Occipital lobe (tissue), 2 donors: Measurements from ENCODE around the gene SLC7A6OS. TPM values are rescaled to one million over a fixed set of nuclear protein-coding genes. Genes with fewer than 3 reads are reported as not detected.
"Not testable (repeated sequence)": the region's sequence is repeated elsewhere in the genome, so short reads cannot be mapped to it uniquely, and the experiment has no call there.

Source experiments
- DNase-seq: peaks from one replicate; lab custom pipeline; 2025; lab: John Stamatoyannopoulos, UW
- total RNA-seq: library from RNA; depleted of rRNA; stranded (reverse); fragments of >200 nt; gene quantifications from one replicate; pipeline ENCODE4 v1.2.3, GENCODE V29; 2014

SLC7A6OS gene
- total RNA-seq, 1 donor from 2014 or later, result 12.8 TPM

DNA sequence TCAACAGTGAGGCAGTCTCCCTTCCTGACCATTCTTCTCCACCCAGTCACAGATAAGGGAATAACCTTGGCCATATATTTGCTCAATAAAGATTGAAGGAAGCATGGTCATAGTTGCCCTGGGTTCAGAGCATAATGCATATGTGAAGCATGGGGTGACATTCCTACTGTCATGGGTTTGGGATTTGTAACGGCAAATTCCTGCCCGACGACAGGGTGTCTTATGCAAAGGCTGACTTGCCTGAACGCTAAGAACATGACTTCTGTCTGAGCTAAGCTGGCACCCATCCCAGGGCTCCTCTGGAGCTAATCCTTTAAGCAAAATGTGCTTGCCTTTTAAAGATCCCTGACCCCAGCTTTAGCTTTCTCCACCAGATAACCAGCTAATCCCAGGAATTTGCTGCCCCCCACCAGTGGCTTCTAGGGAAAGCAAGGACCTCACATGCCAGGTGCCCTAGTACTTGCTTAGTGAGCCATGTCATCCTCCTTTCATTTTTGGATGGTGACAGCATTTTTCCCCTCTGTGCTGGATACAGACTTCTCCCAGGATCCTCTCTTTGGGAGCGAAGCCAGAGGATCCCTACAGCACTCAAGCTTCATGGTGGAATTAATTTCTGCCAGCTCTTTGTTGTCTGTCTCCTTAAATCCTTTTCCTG is 11.7 kb downstream of the SLC7A6OS start:
- no peak for DNase-seq

DNA sequence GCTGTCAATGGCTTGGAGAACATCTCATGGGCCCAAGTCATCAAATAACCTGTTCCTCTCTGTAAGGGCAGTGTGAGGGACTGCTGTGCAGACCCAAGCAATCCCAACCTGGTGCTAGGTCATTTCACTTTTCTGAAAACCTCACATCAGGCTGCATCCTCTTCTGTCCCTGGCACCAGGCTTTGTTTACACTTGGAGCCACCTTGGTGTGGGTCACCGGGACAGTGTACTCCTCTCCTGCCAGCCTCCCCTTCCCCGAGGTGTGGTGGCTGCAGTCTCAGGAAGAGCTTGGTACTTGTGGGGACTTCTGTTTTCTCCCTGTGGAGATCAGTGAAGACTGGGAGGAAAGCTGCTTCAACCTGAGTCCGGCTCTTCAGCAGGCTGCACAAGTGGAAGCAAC is 12.4 kb downstream of the SLC7A6OS start:
- no peak for DNase-seq

DNA sequence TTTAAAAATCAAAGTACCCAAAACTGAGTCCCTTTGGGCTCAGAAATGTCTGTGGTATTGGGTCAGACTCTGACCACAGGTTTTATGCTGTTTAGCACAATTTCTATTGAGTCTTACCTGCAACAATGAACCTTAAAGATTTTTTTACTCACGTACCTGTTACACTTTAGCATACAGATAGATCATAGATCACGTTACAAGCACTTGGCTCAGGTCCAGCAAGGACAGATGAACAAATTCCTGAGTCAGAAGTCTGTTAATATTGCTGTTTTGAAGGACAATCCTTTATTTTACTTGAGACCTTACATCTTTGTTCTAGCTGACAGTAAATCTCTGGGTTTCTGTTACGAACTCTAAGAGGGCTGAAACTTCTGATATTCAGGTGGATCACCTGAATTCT is 12.8 kb downstream of the SLC7A6OS start:
- no peak for DNase-seq

DNA sequence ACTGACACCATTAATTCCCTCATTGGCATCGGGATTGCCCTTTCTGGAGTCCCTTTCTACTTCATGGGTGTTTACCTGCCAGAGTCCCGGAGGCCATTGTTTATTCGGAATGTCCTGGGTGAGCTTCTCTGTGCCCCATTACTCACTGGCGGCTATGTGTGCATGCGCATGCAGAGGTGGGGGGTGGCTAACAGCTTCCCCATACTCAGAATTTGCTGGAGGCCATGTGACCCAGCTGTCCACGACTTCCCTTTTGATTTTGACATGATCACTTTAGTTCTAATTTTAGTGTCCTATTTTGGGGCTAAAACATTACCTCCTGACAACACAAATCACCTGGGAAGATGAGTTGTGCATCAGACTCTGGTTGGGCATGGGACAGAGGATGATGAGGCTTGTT is 14.1 kb downstream of the SLC7A6OS start:
- no peak for DNase-seq

DNA sequence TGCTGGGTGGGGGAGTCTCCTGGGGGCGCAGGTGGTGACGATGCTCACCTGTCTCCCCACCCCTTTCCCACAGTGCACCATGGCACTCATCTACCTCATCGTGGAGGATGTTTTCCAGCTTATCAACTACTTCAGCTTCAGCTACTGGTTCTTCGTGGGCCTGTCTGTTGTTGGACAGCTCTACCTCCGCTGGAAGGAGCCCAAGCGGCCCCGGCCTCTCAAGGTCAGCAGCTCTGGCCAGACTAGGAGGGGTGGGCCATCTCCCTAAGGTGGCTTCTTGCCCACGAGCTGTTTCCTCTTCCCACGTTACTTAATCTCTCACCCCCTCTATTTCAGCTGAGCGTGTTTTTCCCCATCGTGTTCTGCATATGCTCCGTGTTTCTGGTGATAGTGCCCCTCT is 14.5 kb downstream of the SLC7A6OS start:
- no peak for DNase-seq

DNA sequence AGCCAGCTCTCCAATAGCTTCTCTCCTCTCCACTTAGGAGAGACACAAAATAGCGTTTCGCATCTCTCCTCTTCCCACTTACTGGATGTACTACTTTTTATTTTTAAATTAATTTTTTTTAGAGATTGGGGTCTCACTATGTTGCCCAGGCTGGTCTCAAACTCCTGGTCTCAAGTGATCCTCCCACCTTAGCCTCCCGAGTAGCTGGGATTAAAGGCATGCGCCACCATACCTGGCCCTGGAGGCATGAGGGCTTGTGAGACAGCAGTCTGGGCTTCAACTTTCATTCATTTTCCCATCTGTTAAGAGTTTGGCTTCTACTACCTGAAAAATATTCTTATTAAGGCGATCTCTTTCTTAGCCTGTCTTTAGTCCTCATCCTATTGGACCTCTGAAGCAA is 18.3 kb downstream of the SLC7A6OS start:
- DNase-seq, result no peak

DNA sequence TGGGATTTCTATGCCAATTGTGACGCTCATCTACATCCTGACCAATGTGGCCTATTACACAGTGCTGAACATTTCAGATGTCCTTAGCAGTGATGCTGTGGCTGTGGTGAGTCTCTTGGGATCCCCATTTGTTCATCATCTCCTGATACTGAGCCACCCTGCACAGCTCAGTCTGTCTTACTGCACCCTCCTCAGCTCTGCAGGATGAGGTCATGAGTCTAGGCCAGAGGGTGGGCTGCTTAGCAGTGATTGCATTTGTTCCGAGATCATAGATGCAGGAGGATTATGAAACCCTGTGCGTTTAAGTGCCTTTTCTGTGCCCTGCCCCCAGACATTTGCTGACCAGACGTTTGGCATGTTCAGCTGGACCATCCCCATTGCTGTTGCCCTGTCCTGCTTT is 19.5 kb downstream of the SLC7A6OS start:
- DNase-seq, result no peak

DNA sequence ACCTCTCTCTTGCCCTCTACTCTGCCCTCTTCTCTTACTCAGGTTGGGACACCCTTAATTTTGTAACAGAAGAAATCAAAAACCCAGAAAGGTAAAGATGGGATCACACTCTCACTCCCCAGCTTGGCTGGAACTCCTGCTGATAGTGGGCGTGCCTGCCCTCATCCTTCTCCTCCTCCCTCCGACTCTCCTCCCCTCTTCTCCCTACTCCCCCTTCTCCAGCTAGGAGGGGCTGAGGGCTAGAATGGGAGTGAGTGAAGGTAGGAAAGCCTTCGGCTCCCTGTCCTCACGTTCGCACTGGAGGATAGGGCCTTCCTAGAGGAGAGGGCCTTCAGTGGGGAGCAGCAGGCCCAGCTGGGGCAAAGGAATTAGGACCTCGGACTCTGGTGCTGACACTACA is 20.3 kb downstream of the SLC7A6OS start:
- no peak for DNase-seq

DNA sequence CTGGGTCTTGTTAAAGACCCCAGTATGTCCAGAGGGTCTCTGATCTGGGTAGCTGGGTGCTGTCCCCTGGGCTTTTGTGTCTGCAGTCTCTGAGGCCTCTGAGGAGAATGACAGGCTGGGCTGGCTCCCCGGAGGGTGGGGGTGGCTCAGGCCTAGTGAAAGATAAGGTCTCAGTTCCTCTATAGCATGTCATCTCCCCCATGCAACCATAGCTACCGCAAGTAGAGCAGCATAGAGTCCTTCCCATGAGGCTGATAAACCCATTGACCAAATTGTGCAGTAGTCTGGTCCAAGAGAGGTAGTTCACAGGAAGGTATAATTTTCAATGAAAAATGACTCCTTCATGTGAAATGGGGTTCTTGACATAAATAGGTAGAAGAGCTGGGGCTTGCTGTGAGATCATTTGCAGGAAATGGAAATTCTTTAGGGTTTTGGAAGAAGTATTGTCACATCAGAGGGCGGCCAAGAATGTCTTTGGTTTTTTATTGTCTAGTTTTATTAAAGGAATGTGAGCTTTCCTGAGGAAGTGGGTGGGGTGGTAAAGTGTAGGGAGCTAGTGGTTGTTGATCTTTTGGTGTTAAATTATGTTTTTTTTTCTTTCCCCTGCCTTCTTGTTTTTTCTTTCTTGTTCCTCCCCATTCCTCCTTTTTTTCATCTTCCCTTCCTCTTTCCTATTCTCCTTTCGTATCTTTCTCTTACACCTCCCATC is 21.0 kb downstream of the SLC7A6OS start:
- no peak for DNase-seq

DNA sequence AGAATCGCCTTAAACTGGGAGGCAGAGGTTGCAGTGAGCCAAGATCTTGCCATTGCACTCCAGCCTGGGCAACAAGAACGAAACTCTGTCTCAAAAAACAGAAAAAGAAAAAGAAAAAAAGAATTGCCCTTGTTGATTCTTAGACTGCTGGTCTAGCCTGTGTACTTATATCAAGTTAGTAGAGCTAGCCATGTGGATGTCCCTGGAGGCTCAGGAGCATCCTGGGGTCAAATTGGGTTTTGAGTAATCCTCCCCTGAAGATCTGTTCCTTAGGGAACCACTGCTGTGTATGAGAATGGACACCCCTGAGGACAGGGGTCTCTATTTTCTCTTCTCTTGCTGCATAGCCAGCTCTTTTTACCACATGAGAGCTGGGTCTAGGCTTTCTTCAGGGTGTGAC is 21.5 kb downstream of the SLC7A6OS start:
- no peak for DNase-seq

DNA sequence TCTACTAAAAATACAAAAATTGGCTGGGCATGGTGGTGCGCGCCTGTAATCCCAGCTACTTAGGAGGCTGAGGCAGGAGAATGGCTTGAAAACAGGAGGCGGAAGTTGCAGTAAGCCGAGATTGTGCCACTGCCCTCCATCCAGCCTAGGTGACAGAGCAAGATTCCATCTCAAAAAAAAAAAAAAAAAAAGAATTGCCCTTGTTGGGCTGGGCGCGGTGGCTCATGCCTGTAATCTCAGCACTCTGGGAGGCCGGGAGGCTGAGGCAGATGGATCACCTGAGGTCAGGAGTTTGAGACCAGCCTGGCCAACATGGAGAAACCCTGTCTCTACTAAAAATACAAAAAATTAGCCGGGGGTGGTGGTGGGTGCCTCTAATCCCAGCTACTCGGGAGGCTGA is 21.9 kb downstream of the SLC7A6OS start:
- not testable (repeated sequence) for DNase-seq

DNA sequence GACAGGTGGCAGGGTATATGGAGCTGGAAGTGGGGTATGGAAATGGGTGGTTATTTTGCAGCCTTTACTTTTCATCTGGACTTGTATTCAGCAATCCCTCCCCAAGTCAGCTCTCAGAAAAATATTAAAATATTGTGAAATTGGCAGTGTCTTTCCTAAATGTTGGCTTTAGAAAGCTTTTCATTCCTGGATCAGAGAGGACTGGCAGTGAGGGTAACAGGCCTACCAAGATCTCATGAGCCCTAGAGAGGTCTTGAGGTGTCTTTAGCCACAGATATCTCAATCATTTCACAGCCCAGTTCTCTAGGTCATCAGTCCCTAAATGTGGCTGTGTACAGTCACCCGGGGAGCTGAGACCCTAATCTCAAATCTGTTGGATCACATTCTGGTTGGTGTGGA is 22.5 kb downstream of the SLC7A6OS start:
- no peak for DNase-seq

DNA sequence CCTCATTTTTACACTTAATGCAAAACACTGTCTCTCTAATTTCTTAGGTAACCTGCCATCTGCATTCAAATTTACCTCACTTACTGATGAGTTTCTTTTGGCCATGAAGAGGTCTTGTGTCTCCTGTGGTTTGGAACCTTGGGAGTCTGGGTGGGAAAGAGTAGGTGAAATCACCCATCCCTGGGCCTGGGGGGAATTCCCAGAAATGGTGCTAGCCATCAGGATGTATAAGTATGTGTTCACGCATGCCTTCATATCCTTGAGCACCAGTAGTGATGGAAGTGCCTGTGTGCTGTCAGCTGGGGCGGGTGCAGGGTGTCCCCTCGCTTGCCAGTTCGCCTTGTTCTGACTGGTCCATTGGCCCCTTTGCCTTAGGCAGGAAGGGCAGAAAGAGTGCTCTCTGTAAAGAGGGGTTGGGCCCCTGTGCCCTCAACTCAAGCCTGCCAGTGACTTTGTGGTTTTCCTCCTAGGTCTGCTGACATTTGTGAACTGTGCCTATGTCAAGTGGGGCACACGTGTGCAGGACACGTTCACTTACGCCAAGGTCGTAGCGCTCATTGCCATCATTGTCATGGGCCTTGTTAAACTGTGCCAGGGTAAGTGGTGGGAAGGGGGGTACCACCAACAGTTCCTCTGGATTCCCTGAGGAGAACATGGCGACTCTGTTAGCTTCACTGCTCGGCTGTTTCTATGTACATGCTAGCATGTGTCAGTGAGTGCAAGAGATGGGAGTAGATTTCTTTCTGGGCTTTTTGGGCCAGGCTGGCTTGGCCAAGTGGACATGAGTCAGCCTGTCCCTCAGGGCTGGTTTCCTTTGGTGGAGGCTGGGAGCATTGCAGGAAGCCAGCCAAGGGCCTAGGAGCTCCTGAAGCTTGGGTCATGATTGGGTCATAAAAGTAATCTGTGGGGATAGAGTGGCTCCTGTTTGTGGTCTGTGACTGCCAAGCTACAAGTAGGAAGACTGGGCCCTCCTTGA is 23.2 kb downstream of the SLC7A6OS start:
- no peak for DNase-seq

DNA sequence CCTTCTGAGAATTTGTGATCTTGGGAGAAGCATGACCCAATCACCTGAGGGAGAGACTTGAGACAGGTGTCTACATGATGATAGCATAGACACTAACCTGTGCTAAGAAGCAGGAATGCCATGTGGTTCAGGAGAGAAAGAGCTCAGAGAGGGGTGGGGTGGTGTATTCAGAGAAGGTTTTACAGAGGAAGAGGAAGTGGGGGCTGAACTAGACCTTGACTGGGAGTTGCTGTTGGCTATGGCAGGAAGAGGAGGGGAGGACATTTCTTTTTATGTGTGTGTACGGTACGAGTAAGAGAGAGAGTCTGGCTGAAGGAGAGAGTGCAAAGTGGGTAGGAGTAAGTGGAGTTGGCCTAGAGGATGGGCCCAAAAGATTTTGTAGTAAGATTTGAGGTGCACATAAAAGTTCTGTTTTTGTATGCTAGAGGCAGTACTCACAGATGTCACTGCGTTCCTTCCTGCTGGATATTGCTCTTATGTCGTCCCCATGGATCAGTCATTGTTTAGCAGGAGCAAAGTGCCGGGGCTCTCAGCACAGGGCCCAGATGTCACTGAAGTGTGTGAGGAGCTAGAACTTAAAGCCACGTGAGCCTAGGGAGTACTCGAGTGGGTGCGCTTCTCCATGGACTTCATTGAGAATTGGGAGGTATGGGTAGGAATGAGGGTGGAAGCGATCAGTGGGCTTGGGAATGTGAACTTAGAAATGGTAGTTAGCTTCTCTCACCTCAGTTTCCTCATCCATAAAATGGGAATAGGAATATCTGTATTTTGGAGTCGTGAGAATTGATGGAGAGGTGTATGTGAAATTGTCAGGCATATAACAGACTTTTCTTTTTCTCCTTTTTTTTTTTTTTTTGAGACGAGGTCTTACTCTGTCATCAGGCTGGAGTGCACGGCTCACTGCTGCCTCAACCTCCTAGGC is 24.3 kb downstream of the SLC7A6OS start:
- no peak for DNase-seq

DNA sequence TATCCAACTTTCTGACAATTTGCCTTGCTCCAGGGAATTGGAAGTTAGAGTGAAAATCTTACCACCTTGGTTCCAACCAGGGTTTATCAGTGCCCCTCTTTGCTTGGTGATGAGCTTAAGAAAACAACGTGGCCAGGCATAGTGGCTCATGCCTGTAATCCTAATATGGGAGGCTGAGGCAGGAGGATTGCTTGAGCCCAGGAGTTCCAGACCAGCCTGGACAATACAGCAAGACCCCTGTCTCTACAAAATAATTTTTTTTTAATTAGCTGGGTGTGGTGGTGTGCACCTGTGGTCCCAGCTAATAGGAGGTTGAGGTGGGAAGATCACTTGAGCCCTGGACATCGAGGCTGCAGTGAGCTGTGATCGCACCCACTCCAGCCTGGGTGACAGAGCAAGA is 25.1 kb downstream of the SLC7A6OS start:
- DNase-seq, result no peak

DNA sequence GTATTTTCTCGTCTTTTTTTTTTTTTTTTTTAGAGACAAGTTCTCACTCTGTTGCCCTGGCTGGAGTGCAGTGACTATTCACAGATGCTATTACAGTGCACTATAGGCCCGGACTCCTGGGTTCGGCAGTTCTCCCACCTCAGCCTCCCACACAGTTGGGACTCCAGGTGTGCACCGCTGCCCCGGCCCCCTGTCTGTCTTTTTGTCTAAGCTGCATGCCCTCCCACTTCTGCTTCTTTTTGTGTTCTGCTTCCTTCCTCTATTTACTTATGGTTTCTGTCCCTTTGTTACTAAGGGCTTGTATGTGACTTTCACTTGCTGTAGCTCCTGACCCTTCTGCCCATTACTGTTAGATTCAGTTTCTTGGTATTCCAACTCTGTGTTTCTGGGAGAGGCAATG is 25.9 kb downstream of the SLC7A6OS start:
- DNase-seq, result no peak

DNA sequence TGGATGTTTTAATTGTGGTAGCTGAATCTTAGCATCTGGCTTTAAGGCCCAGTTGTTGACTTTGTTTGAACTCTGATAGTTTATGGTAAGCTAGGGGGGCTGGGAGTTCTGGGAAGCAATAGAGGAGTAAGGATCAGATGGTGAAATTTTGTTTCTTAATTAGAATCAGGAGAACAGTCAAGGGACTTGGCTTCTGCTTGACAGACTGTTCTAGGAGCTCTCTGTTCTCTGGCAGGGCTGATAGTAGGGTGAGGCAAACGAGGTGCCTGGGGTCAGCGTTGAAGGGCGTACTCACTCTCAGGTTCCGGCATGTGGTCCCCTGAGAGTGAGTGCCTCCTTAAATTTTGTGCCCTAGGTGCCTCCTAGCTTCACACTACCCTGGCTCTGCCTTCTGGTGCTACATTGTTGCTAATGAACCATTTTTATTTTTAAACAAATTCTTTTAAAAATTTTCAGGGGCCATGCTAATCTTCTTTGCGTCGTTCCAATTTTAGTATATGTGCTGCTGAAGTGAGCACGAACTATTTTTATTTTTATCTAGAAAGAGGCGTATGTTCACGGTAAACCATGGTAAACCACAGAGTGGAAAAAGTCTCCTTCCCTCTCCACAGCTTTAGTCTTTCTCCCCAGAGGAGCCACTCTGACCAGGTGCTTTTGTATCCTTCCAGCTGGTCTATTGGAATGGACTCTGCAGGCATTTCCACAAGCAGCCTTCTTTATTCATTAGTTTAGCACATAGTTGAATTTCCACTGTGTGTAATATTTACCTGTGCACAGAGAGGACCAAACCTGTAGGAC is 26.7 kb downstream of the SLC7A6OS start:
- DNase-seq, result no peak

DNA sequence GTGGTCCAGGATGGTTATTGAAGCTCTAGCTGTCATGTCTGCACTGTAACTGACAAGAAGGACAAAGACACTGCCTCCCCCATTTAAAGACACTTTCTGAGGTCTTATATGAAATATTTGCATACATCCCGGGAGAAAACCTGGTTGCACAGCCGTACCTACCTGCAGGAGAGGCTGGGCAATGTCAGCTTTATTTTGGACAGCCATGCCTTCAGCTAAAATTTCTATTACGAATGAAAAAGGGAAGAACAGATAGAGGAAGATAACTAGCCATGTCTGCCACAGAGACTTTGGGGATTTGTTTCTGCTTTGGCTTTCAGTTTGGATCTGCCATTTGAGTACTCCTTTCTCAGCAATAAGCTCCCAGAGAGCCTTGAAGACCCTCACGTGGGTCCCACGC is 27.4 kb downstream of the SLC7A6OS start:
- no peak for DNase-seq

DNA sequence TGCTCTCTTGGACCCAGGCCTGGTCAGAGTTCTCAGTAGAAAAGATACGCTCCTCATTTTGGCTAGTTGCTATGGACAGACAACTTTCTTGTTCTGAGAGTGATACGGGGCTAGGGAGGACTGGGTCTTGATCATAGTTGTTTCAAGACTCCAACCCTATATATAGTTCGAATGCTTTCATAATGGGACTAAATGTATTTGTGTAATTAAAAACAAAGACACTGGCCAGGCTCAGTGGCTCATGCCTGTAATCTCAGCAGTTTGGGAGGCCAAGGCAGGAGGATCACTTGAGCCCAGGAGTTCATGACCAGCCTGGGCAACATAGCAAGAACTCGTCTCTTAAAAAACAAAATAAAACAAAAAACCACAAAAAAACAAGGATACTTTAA is 28.7 kb downstream of the SLC7A6OS start:
- DNase-seq, result no peak

DNA sequence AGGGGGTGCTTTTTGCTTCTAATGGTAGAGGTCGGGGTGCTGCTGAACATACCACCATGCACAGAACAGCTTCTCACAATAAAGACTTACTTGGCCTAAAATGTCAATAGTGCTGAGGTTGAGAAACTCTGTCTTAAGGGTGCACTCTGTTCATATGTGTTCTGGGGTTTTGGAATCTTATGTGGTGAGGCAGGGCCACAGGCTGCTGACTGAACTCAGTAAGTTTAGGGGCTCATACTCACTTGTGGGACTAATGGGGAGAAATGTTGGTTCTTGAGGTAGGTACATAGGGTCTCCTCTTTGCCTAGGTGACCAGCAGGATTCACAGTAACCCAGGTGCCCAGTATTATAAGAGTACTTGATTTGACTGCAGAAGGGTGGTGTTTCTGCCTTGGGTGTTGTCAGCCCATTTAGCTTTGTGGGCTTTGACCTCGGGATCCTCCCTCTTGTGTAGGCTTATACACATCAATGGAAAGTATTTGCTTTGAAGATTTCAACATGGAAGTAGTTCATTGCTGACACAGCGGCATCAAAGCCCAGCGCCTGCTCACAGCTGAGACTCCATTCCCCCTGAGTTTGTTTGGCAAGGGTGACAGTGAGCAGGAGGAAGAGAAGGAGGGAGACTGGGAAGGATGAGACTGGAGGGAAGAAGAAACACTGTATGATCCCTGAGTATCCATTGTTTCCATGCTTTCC is 29.2 kb downstream of the SLC7A6OS start:
- no peak for DNase-seq
